Gastroesophageal sphincter (tissue), 4 donors: ENCODE data around the gene AGR2. TPM values are rescaled to one million over a fixed set of nuclear protein-coding genes. Genes with fewer than 3 reads are reported as not detected.

Experiments
- ATAC-seq: fragments of 150-250 bp; one replicate; pipeline ENCODE4 v1.9.1; 2016; ENCODE audit warnings: mild to moderate bottlenecking, moderate library complexity
- H3K27ac ChIP-seq, 4 donors: fragments of 200-600 bp; sonication (generic) in 3 of 4; 1 replicate in 3 of 4; 2 replicates in 1 of 4; pipeline ENCODE4 v1.5.1; 2016 to 2019
- H3K27me3 ChIP-seq: fragments of 200-600 bp; sonication (generic); one replicate; pipeline ENCODE4 v1.5.1; 2019
- H3K36me3 ChIP-seq, 2 donors: fragments of 200-600 bp; sonication (generic); one replicate each; pipeline ENCODE4 v1.5.1; 2019; ENCODE audit warnings: control low read depth in 1 of 2
- H3K4me1 ChIP-seq, 3 donors: fragments of 200-600 bp; sonication (generic); 1 replicate in 2 of 3; 2 replicates in 1 of 3; pipeline ENCODE4 v1.5.1; 2016 to 2019; ENCODE audit warnings: control low read depth in 2 of 3
- H3K4me3 ChIP-seq, 2 donors: fragments of 200-600 bp; sonication (generic); one replicate each; pipeline ENCODE4 v1.5.1; 2019; ENCODE audit warnings: mild to moderate bottlenecking in 1 of 2, moderate library complexity in 1 of 2
- H3K9me3 ChIP-seq, 3 donors: fragments of 200-600 bp; sonication (generic); one replicate each; pipeline ENCODE4 v1.5.1; 2017 to 2019; ENCODE audit warnings: control low read depth in 2 of 3
- CTCF ChIP-seq, 4 experiments: fragments of 200-600 bp in 2 of 4; fragments of 450-650 bp in 2 of 4; sonication (generic) in 1 of 4; IDR thresholded peaks; one replicate each; pipeline ENCODE4 v1.5.1; 2017 to 2019; ENCODE audit warnings: antibody characterized with exemption in 4 of 4, mild to moderate bottlenecking in 2 of 4, moderate library complexity in 2 of 4
- EP300 ChIP-seq: sonication (generic); formaldehyde crosslinking; IDR thresholded peaks from one replicate; pipeline ENCODE4 v1.6.1; 2017; ENCODE audit warnings: antibody characterized with exemption, mild to moderate bottlenecking
- POLR2A ChIP-seq, 2 donors: fragments of 450-650 bp; IDR thresholded peaks; one replicate each; pipeline ENCODE4 v1.6.1; 2017; ENCODE audit warnings: antibody characterized with exemption in 2 of 2, mild to moderate bottlenecking in 2 of 2, moderate library complexity in 1 of 2
- POLR2AphosphoS5 ChIP-seq: sonication (generic); formaldehyde crosslinking; IDR thresholded peaks from one replicate; pipeline ENCODE4 v1.6.1; 2017; ENCODE audit warnings: antibody characterized with exemption
- WGBS, 2 donors: methylation state at CpG; one replicate each; pipeline ENCODE4 v1.1.5; 2018; ENCODE audit warnings: low coverage in 1 of 2; 5-methylcytosine and 5-hydroxymethylcytosine counted together
- total RNA-seq, 4 donors: library from RNA; depleted of rRNA; stranded (reverse); fragments of >200 nt; gene quantifications; one replicate each; pipeline ENCODE4 v1.1.0, GENCODE V29; 2016

AGR2 gene
- total RNA-seq, 4 donors from 2014 or later = 12.8 TPM; not detected in 3

GRCh38 chr7:16839646-16840045 is 34.8 kb upstream of the AGR2 start:
- Histone ChIP-seq H3K36me3 (no peaks in the 10 kb centered on the region), H3K9me3 (no peaks in the 10 kb centered on the region), H3K4me1 (peaks cover 0 to 10% (median 0%) of the 10 kb centered on the region in 3 donors), H3K27me3 (no peaks in the 10 kb centered on the region), H3K27ac (no peak overlapping the region), H3K4me3 (no peak overlapping the region)
- ATAC-seq = no peak
- TF ChIP-seq POLR2AphosphoS5 = no peak
- TF ChIP-seq CTCF (IDR thresholded peaks at IDR 0.05) = no peak
- WGBS, 2 donors = 48 to 59% methylated on average over 2 of the region's 2 CpGs

GRCh38 chr7:16838891-16839290 is 34.1 kb upstream of the AGR2 start:
- Histone ChIP-seq H3K4me1 (peaks cover 0 to 10% (median 0%) of the 10 kb centered on the region in 3 donors), H3K9me3 (no peaks in the 10 kb centered on the region), H3K27ac (no peak overlapping the region), H3K27me3 (no peaks in the 10 kb centered on the region), H3K4me3 (no peak overlapping the region), H3K36me3 (no peaks in the 10 kb centered on the region)
- ATAC-seq = no peak
- no peak for TF ChIP-seq EP300
- no peak for TF ChIP-seq CTCF (IDR thresholded peaks at IDR 0.05)
- no peak for TF ChIP-seq POLR2A (IDR thresholded peaks at IDR 0.05)
- no peak for TF ChIP-seq POLR2AphosphoS5
- WGBS, 2 donors = 89 to 100% methylated on average over 1 of the region's 1 CpG

- Histone ChIP-seq H3K27me3 (no peaks in the 10 kb centered on the region), H3K9me3 (no peaks in the 10 kb centered on the region), H3K4me3 (no peak overlapping the region), H3K27ac (no peak overlapping the region), H3K36me3 (no peaks in the 10 kb centered on the region), H3K4me1 (peaks cover 0 to 10% (median 0%) of the 10 kb centered on the region in 3 donors)
- TF ChIP-seq EP300 (no peak), POLR2A (IDR thresholded peaks at IDR 0.05) (no peak), CTCF (IDR thresholded peaks at IDR 0.05) (no peak), POLR2AphosphoS5 (no peak)
- ATAC-seq = no peak
- 56 to 66% methylated on average over 3 of the region's 3 CpGs for WGBS, 2 donors
These were observed 33.6 kb upstream of the AGR2 start for GRCh38 chr7:16838386-16838785.

GRCh38 chr7:16836481-16836880 is 31.7 kb upstream of the AGR2 start:
- no peak for ATAC-seq
- H3K27ac ChIP-seq = no peak overlapping the region
- no peaks in the 10 kb centered on the region for H3K27me3 ChIP-seq
- H3K4me3 ChIP-seq = no peak overlapping the region
- TF ChIP-seq EP300 (no peak), POLR2A (IDR thresholded peaks at IDR 0.05) (no peak), POLR2AphosphoS5 (no peak), CTCF (IDR thresholded peaks at IDR 0.05) (no peak)
- 50 to 62% methylated on average over 4 of the region's 5 CpGs for WGBS, 2 donors
- no peaks in the 10 kb centered on the region for H3K9me3 ChIP-seq
- H3K4me1 ChIP-seq = peaks cover 0 to 10% (median 0%) of the 10 kb centered on the region in 3 donors
- H3K36me3 ChIP-seq = no peaks in the 10 kb centered on the region

GRCh38 chr7:16833373-16833772 is 28.6 kb upstream of the AGR2 start:
- Histone ChIP-seq H3K4me3 (no peak overlapping the region), H3K27ac (no peak overlapping the region), H3K36me3 (no peaks in the 10 kb centered on the region), H3K27me3 (no peaks in the 10 kb centered on the region), H3K4me1 (no peaks in the 10 kb centered on the region), H3K9me3 (peaks cover 0 to 8% (median 0%) of the 10 kb centered on the region in 3 donors)
- no peak for TF ChIP-seq POLR2A (IDR thresholded peaks at IDR 0.05)
- TF ChIP-seq CTCF (IDR thresholded peaks at IDR 0.05) = no peak
- no peak for TF ChIP-seq EP300
- no peak for TF ChIP-seq POLR2AphosphoS5
- ATAC-seq = no peak
- WGBS, 2 donors = 88 to 100% methylated on average over 1 of the region's 1 CpG
